Measurements from ENCODE around the gene BLM.

The BLM gene

DNA sequence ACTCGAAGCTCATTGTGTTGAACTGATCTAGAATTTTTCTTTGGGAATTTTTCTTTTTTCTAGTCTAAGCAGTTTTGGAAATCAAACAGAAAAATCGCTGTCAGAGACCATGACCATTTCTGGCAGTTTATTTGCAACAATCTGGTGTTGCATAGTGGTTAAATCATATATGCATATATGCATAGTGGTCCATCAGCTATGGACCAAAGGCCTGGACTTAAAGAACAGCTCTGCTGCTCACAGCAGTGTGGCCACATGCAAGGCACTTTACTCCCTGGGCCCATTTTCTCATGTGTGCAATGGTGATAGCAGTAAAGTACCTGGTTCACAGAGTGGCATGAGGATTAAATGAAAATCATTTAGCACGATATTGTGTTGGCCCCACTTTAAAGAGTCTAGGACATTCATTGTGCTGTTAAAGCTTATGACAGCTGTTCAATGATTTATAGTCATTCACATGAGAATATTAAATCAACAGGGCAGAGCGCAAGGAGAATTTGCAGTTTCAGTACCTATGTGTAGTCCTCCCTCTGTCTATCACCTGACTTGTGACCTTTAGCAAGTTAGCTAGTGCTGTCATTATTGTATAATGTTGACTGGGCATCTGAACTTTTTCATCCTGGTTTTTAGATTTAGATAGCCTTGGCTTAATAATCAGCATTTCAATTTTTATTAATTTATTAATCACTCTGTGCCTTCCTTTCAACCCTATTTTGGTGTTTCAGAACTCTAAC is 46.4 kb downstream of the BLM start:
- DNase-seq (ENCODE audit: low read depth) = no peak
- TF ChIP-seq, protein P1, sequence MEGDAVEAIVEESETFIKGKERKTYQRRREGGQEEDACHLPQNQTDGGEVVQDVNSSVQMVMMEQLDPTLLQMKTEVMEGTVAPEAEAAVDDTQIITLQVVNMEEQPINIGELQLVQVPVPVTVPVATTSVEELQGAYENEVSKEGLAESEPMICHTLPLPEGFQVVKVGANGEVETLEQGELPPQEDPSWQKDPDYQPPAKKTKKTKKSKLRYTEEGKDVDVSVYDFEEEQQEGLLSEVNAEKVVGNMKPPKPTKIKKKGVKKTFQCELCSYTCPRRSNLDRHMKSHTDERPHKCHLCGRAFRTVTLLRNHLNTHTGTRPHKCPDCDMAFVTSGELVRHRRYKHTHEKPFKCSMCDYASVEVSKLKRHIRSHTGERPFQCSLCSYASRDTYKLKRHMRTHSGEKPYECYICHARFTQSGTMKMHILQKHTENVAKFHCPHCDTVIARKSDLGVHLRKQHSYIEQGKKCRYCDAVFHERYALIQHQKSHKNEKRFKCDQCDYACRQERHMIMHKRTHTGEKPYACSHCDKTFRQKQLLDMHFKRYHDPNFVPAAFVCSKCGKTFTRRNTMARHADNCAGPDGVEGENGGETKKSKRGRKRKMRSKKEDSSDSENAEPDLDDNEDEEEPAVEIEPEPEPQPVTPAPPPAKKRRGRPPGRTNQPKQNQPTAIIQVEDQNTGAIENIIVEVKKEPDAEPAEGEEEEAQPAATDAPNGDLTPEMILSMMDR (conservative IDR thresholded peaks at IDR 0.05; ENCODE audit: control insufficient read depth, insufficient read depth, low read depth, low read length) = no peak
- no peak overlapping the region for H3K4me3 ChIP-seq (ENCODE audit: control insufficient read depth, low read depth, low read length)

DNA sequence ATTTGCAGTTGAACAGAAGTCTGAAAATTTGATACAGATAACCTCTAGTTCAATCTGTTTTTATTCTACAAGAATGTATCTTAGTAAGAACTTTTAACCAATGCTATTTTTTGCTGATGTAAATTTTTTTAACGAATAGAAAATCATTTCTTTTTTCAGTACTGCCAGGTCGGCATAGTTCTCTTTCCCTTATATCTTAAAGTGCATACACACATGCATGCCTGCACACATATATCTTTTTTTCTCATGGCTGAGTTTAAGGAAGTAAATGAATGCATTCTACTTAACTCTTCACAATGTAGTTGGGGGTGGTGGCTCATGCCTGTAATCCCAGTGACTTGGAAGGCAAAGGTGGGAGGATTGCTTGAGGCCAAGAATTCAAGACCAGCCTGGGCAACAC is 48.4 kb downstream of the BLM start:
- DNase-seq (ENCODE audit: low read depth) = no peak
- no peak overlapping the region for H3K4me3 ChIP-seq (ENCODE audit: control insufficient read depth, low read depth, low read length)
- TF ChIP-seq, protein P1 (conservative IDR thresholded peaks at IDR 0.05; ENCODE audit: control insufficient read depth, insufficient read depth, low read depth, low read length) = no peak

DNA sequence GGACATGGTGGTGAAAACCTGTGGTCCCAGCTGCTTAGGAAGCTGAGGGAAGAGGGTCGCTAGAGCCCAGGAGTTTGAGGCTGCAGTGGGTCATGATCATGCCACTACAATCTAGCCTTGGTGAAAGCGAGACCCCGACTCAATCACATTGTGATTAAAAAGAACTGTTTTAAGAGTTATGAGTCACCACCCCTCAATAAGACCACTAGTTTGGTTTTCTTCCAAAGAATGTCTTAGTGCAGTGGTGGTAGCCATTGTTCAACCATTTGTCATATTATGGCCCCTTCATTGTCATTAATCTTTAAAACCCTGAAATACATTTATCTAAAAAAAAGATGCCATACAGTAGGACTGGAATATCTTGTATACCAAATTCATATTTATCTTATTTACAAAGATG is 48.8 kb downstream of the BLM start:
- DNase-seq (ENCODE audit: low read depth) = no peak
- TF ChIP-seq, protein P1 (conservative IDR thresholded peaks at IDR 0.05; ENCODE audit: control insufficient read depth, insufficient read depth, low read depth, low read length) = no peak
- no peak overlapping the region for H3K4me3 ChIP-seq (ENCODE audit: control insufficient read depth, low read depth, low read length)

DNA sequence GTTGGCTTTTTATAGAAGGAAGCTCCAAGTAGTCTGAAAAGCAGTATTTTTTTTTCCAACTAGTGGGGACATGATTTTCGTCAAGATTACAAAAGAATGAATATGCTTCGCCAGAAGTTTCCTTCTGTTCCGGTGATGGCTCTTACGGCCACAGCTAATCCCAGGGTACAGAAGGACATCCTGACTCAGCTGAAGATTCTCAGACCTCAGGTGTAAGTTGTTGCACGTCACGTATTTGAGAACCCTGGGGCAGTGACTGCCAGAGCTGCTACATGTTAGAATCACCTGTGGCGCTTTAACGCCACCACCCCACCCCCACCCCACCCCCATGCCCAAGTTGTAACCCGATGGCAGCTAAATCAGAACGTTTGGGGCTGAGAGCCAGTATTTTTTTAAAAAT is 52.2 kb downstream of the BLM start:
- TF ChIP-seq, protein P1 (conservative IDR thresholded peaks at IDR 0.05; ENCODE audit: control insufficient read depth, insufficient read depth, low read depth, low read length) = no peak
- DNase-seq (ENCODE audit: low read depth) = no peak
- no peak overlapping the region for H3K4me3 ChIP-seq (ENCODE audit: control insufficient read depth, low read depth, low read length)

DNA sequence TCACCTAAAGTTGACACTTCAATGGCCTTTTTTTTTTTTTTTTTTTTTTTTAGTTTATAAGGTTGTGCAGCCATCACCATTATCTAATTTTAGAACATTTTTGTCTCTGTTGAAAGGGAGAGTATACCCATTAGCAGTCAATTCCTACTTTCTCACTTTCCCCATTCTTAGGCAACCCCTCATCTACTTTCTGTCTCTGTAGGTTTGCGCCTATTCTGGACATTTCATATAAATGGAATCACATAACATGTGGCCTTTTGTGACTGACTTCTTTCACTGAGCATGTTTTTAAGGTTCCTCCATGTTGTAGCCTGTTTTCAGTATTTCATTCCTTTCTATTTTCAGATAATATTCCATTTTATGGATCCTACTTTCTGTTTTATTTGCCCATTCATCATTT is 56.3 kb downstream of the BLM start:
- no peak for DNase-seq (ENCODE audit: low read depth)
- TF ChIP-seq, protein P1 (conservative IDR thresholded peaks at IDR 0.05; ENCODE audit: control insufficient read depth, insufficient read depth, low read depth, low read length) = no peak
- H3K4me3 ChIP-seq (ENCODE audit: control insufficient read depth, low read depth, low read length) = no peak overlapping the region

DNA sequence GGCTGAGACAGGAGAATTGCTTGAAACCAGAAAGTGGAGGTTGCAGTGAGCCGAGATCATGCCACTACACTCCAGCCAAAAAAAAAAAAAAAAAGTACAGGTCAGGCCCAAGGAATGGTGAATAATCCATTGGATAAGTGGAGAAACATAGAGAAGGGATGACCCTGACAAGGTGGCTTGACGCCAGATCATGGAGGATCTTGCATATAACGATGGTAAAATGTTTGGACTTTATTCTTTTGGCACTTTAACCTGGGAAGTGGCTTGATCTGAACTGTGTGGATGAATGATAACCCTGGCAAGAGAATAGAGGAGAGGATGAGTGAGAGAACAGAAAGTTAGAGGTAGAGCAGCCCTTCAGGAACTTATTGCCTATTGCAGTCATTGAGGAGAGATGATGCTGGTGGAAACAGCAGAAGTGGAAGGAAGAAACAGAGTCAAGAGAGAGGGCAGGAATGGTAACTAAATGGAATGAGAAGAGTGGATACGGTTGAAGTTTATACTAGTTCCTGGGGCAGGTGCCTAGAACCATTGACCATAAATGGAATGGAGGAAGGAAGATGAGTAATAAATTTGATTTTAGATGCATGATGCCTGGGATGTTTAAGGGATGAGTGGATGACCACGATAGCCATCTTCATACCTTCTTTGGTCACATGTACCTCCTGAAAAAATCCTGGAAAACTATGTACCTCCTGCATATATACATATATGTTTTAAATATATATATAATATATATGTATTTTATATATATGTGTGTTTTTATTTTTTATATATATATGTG is 57.8 kb downstream of the BLM start:
- H3K4me3 ChIP-seq (ENCODE audit: control insufficient read depth, low read depth, low read length) = no peak overlapping the region
- DNase-seq (ENCODE audit: low read depth) = peak; percentile 41
- TF ChIP-seq, protein P1 (conservative IDR thresholded peaks at IDR 0.05; ENCODE audit: control insufficient read depth, insufficient read depth, low read depth, low read length) = no peak
